H1 (cell line): Measurements from ENCODE around the gene CCDC148. TPM values are rescaled to one million over a fixed set of nuclear protein-coding genes. Genes with fewer than 3 reads are reported as not detected.

Experiments used
- CHD2 ChIP-seq: IDR thresholded peaks from 2 replicates; pipeline ENCODE4 v1.6.1; 2012; ENCODE audit warnings: low read length, improper control_type of control experiment
- FOSL1 ChIP-seq: IDR thresholded peaks from 2 replicates; pipeline ENCODE4 v1.6.1; 2011; ENCODE audit warnings: mild to moderate bottlenecking, low read depth, low read length, moderate library complexity; ENCODE audit not compliant: insufficient read depth
- KDM1A ChIP-seq: fragments of 200-600, 300-600 bp; sonication (generic); IDR thresholded peaks from 2 replicates; pipeline ENCODE4 v1.7.1; 2016; ENCODE audit warnings: mild to moderate bottlenecking, low read length, borderline replicate concordance
- POLR2A ChIP-seq, 2 experiments: IDR thresholded peaks; 1 replicate in 1 of 2; 2 replicates in 1 of 2; pipeline ENCODE4 v1.6.1; 2011; ENCODE audit warnings: low read depth in 2 of 2, low read length in 2 of 2, mild to moderate bottlenecking in 2 of 2; ENCODE audit errors: control extremely low read depth in 1 of 2
- SIN3A ChIP-seq, 2 experiments: IDR thresholded peaks in 1 of 2; conservative IDR thresholded peaks in 1 of 2; 2 replicates each; pipeline ENCODE4 v1.6.1; 2011 to 2012; ENCODE audit warnings: low read length in 2 of 2, improper control_type of control experiment in 1 of 2, low read depth in 1 of 2, mild to moderate bottlenecking in 1 of 2
- SIX5 ChIP-seq: IDR thresholded peaks from 2 replicates; pipeline ENCODE4 v1.6.1; 2011; ENCODE audit warnings: mild to moderate bottlenecking, low read depth, low read length
- SP1 ChIP-seq: IDR thresholded peaks from 2 replicates; pipeline ENCODE4 v1.6.1; 2011; ENCODE audit warnings: low read depth, low read length
- SP4 ChIP-seq: IDR thresholded peaks from 2 replicates; pipeline ENCODE4 v1.6.1; 2012; ENCODE audit warnings: low read length, inconsistent platforms
- SUZ12 ChIP-seq: fragments of 200-600 bp; sonication (generic); IDR thresholded peaks from 2 replicates; pipeline ENCODE4 v1.6.1; 2012; ENCODE audit warnings: mild to moderate bottlenecking, inconsistent platforms, low read length, moderate library complexity, mixed read lengths
- TBP ChIP-seq: IDR thresholded peaks from 2 replicates; pipeline ENCODE4 v1.6.1; 2011; ENCODE audit warnings: low read depth, low read length, improper control_type of control experiment
- TEAD4 ChIP-seq: IDR thresholded peaks from 2 replicates; pipeline ENCODE4 v1.6.1; 2012; ENCODE audit warnings: low read depth, low read length, inconsistent platforms, mixed read lengths
- ZNF274 ChIP-seq: IDR thresholded peaks from 2 replicates; pipeline ENCODE4 v1.7.0; 2012; ENCODE audit warnings: low read length, borderline replicate concordance; ENCODE audit errors: extremely low read depth
- polyA plus RNA-seq, 7 experiments: library from polyadenylated mRNA; depleted of rRNA in 3 of 7; stranded (reverse) in 5 of 7; unstranded in 2 of 7; fragments of >200 nt in 5 of 7; fragments of 200-250 nt in 2 of 7; gene quantifications; 1 replicate in 5 of 7; 2 replicates in 1 of 7; 4 replicates in 1 of 7; pipeline versions ENCODE4 v1.2.1 to v1.2.3, GENCODE V29; 2011 to 2013; ENCODE audit warnings: missing spikeins in 2 of 7, mixed read lengths in 2 of 7
- total RNA-seq: library from RNA; stranded (reverse); fragmentation: NEBNext Ultra II Directional; extraction: Animal tissue kit (Norgen Biotek cat#: 25700); gene quantifications from 2 replicates; pipeline ENCODE4 v1.2.1, GENCODE V29; 2021
- TF ChIP-seq, protein P1 (sequence below), 3 experiments: IDR thresholded peaks; 1 replicate in 2 of 3; 2 replicates in 1 of 3; pipeline versions ENCODE4 v1.5.1 to v1.6.1; 2011; ENCODE audit warnings: low read length in 3 of 3, mild to moderate bottlenecking in 3 of 3, inconsistent platforms in 2 of 3, low read depth in 1 of 3, moderate library complexity in 1 of 3; ENCODE audit not compliant: insufficient read depth in 1 of 3; ENCODE audit errors: control extremely low read depth in 1 of 3
- TF ChIP-seq, protein P2 (sequence below): IDR thresholded peaks from 2 replicates; pipeline ENCODE4 v1.6.1; 2012; ENCODE audit warnings: inconsistent platforms
- TF ChIP-seq, protein P3 (sequence below): IDR thresholded peaks from 2 replicates; pipeline ENCODE4 v1.6.1; 2011; ENCODE audit warnings: low read depth, mild to moderate bottlenecking, low read length; ENCODE audit not compliant: insufficient read depth

Gene CCDC148
- total and polyA plus RNA-seq, 2 of the 8 experiments (the other 6 are each of a cell fraction or from before 2014, with no cell fraction given) = 0.45 to 1.3 TPM

DNA sequence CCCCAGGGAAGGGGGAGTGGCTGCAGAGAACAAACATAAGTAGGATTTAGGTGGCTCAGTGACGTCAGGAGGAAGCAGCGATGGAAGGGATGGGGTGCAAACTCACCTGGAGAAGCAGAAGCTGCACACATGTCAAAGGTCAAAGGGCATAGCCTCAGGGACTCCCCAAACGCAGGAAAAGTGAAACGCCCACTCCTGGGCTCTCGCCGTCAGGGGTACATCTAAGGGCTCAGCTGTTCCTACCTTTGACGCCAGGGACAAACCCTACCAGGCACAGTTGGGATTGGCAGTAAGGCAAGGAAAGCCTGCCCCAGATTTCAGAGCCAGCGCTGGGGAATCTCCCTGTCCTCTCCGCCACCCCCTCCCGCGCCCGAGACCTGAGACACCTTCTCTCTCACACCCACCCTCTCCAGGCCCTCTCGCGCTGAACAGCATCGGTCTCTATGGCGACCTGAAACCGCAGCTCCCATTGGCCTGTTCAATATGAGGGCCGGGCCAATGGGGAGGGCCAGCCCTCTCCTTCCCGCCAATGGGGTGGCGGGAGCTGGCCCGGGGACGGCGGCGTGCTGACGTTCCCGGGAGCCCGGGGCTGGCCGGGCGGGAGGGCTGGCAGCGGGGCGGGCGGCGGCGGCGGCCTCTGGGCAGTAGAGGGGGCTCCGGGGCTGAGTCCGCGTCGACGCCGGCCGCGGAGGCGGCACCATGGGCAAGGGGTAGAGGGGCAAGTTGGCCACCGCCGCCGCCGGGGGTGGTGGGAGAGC, at the start of gene CCDC148, which contains the start of gene PKP4 (continued):
- TF ChIP-seq, protein P1, sequence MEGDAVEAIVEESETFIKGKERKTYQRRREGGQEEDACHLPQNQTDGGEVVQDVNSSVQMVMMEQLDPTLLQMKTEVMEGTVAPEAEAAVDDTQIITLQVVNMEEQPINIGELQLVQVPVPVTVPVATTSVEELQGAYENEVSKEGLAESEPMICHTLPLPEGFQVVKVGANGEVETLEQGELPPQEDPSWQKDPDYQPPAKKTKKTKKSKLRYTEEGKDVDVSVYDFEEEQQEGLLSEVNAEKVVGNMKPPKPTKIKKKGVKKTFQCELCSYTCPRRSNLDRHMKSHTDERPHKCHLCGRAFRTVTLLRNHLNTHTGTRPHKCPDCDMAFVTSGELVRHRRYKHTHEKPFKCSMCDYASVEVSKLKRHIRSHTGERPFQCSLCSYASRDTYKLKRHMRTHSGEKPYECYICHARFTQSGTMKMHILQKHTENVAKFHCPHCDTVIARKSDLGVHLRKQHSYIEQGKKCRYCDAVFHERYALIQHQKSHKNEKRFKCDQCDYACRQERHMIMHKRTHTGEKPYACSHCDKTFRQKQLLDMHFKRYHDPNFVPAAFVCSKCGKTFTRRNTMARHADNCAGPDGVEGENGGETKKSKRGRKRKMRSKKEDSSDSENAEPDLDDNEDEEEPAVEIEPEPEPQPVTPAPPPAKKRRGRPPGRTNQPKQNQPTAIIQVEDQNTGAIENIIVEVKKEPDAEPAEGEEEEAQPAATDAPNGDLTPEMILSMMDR (IDR thresholded peaks at IDR 0.05; ENCODE audit: control extremely low read depth in 1 of 3, insufficient read depth in 1 of 3, low read depth in 1 of 3, low read length in 3 of 3) = peak in 2 of 3 experiments; percentile 14 to 20; a peak in 3 of 4 replicates
- no peak for TF ChIP-seq KDM1A
- TF ChIP-seq CHD2 = peak; percentile 59; the same call in 1 of the 2 replicates
- no peak for TF ChIP-seq SP4
- TF ChIP-seq ZNF274 = no peak
- TF ChIP-seq TEAD4 = no peak
- peak; percentile 60 to 67; a peak in 2 of 3 replicates for TF ChIP-seq POLR2A (IDR thresholded peaks at IDR 0.05; ENCODE audit: control extremely low read depth in 1 of 2, low read depth in 2 of 2, low read length in 2 of 2)
- TF ChIP-seq SIN3A (conservative IDR thresholded peaks at IDR 0.05 in 1 of 2, IDR thresholded peaks at IDR 0.05 in 1 of 2; ENCODE audit: low read depth in 1 of 2, low read length in 2 of 2) = peak; percentile 78 to 87; a peak in 2 of 4 replicates
- TF ChIP-seq SUZ12 = no peak
- TF ChIP-seq SP1 = peak; percentile 65
- TF ChIP-seq, protein P2, sequence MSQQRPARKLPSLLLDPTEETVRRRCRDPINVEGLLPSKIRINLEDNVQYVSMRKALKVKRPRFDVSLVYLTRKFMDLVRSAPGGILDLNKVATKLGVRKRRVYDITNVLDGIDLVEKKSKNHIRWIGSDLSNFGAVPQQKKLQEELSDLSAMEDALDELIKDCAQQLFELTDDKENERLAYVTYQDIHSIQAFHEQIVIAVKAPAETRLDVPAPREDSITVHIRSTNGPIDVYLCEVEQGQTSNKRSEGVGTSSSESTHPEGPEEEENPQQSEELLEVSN = peak; percentile 76
- TF ChIP-seq, protein P3, sequence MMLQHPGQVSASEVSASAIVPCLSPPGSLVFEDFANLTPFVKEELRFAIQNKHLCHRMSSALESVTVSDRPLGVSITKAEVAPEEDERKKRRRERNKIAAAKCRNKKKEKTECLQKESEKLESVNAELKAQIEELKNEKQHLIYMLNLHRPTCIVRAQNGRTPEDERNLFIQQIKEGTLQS = no peak
- no peak for TF ChIP-seq FOSL1
- no peak for TF ChIP-seq SIX5
- peak; percentile 34; the same call in 1 of the 2 replicates for TF ChIP-seq TBP
